ENCODE measurements around the gene NBAS. TPM values are rescaled to one million over a fixed set of nuclear protein-coding genes. Genes with fewer than 3 reads are reported as not detected.

NBAS gene
- total and polyA plus RNA-seq, 8 donors, result 26.6 to 36.7 (median 31.1) TPM

- no peak for ATAC-seq
- WGBS, 2 donors, result 90 to 91% methylated on average over 3 of the region's 3 CpGs
- FAIRE-seq, result no peak
- Histone ChIP-seq H3K9me3 (no peaks in the 10 kb centered on the region), H3K4me1 (no peaks in the 10 kb centered on the region), H3K27me3 (no peaks in the 10 kb centered on the region), H3K27ac (no peak overlapping the region), H3K36me3 (peaks cover 0 to 99% (median 55%) of the 10 kb centered on the region in 3 donors), H3K4me3 (no peak overlapping the region)
- intact Hi-C loops (cut with DNase I), result no loop called here
- DNase-seq, result no peak
- TF ChIP-seq, protein P1, sequence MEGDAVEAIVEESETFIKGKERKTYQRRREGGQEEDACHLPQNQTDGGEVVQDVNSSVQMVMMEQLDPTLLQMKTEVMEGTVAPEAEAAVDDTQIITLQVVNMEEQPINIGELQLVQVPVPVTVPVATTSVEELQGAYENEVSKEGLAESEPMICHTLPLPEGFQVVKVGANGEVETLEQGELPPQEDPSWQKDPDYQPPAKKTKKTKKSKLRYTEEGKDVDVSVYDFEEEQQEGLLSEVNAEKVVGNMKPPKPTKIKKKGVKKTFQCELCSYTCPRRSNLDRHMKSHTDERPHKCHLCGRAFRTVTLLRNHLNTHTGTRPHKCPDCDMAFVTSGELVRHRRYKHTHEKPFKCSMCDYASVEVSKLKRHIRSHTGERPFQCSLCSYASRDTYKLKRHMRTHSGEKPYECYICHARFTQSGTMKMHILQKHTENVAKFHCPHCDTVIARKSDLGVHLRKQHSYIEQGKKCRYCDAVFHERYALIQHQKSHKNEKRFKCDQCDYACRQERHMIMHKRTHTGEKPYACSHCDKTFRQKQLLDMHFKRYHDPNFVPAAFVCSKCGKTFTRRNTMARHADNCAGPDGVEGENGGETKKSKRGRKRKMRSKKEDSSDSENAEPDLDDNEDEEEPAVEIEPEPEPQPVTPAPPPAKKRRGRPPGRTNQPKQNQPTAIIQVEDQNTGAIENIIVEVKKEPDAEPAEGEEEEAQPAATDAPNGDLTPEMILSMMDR (IDR thresholded peaks at IDR 0.05), result no peak
Measured at GRCh38 chr2:15603044-15603765, 42.1 kb upstream of the NBAS start.

GRCh38 chr2:15602393-15602792 is 41.3 kb upstream of the NBAS start:
- Histone ChIP-seq H3K36me3 (peaks cover 0 to 99% (median 51%) of the 10 kb centered on the region in 3 donors), H3K27me3 (no peaks in the 10 kb centered on the region), H3K4me3 (no peak overlapping the region), H3K9me3 (no peaks in the 10 kb centered on the region), H3K4me1 (no peaks in the 10 kb centered on the region), H3K27ac (no peak overlapping the region)
- WGBS, 2 donors, result 90 to 94% methylated on average over 8 of the region's 8 CpGs
- FAIRE-seq (no peak), ATAC-seq (no peak), DNase-seq (no peak)
- intact Hi-C loops (cut with DNase I), result no loop called here
- TF ChIP-seq, protein P1 (IDR thresholded peaks at IDR 0.05), result no peak

DNA sequence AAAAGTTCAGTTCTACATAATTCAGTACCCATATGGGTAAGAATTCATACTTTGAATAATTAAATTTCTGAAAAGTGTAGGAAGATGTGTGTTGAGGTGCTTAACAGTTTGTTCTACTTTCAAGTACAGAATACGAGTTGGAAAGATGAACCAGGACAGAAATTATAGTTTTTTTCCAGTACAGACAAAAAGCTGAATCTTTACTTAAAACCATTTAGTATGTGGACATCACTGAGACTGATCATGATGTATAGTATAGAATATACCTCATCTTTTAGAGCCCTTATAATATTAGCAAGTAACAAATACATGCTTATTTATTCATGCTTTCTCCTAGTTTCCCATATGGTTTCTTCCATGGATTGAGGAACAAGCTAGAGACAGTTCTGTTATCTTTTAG is 40.5 kb upstream of the NBAS start:
- no peaks in the 10 kb centered on the region for H3K27me3 ChIP-seq
- DNase-seq (no peak), FAIRE-seq (no peak), ATAC-seq (no peak)
- H3K9me3 ChIP-seq, result no peaks in the 10 kb centered on the region
- intact Hi-C loops (cut with DNase I), result no loop called here
- H3K27ac ChIP-seq, result no peak overlapping the region
- H3K4me3 ChIP-seq, result no peak overlapping the region
- H3K36me3 ChIP-seq, result peaks cover 0 to 99% (median 47%) of the 10 kb centered on the region in 3 donors
- TF ChIP-seq, protein P1 (IDR thresholded peaks at IDR 0.05), result no peak
- 88 to 97% methylated on average over 1 of the region's 1 CpG for WGBS, 2 donors
- H3K4me1 ChIP-seq, result no peaks in the 10 kb centered on the region

DNA sequence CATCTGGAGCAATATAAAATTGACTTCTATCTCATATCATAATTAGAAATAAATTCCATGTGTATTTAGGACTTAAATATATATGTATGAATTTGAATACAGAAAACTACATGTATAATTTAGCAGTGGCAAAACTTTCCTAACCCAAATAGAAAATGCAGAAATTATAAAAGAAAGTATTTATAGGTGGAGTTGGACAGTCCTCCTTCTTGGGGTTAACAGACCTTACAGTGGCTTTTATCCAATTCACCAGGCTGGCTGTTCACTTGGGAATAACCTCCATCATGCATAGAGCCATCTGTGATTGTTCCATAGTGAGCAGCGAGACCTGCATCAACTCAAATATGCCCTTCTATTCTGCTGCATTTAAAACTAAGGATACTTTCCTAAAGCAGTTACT is 38.9 kb upstream of the NBAS start:
- ATAC-seq, result no peak
- WGBS, 2 donors, result 90% methylated on average over 1 of the region's 1 CpG
- H3K36me3 ChIP-seq, result peaks cover 0 to 96% (median 46%) of the 10 kb centered on the region in 3 donors

More for the DNA sequence above, 38.9 kb upstream of the NBAS start:
- Histone ChIP-seq H3K27ac (no peak overlapping the region), H3K9me3 (no peaks in the 10 kb centered on the region), H3K27me3 (no peaks in the 10 kb centered on the region), H3K4me1 (no peaks in the 10 kb centered on the region), H3K4me3 (no peak overlapping the region)
- no peak for DNase-seq
- TF ChIP-seq, protein P1 (IDR thresholded peaks at IDR 0.05), result no peak
- FAIRE-seq, result no peak
- intact Hi-C loops (cut with DNase I), result no loop called here
